Body of pancreas (tissue), 4 donors: ENCODE results near the gene KRTAP19-7.

Experiments used
- POLR2A ChIP-seq, 3 donors: fragments of 450-650 bp; IDR thresholded peaks; one replicate each; pipeline ENCODE4 v1.6.1; 2016; ENCODE audit warnings: antibody characterized with exemption in 3 of 3, mild to moderate bottlenecking in 2 of 3
- TF ChIP-seq, protein P1 (sequence below), 7 experiments: fragments of 450-650 bp in 4 of 7; fragments of 200-600 bp in 3 of 7; sonication (generic) in 3 of 7; IDR thresholded peaks; one replicate each; pipeline ENCODE4 v1.5.1; 2016 to 2019; ENCODE audit warnings: antibody characterized with exemption in 7 of 7

DNA sequence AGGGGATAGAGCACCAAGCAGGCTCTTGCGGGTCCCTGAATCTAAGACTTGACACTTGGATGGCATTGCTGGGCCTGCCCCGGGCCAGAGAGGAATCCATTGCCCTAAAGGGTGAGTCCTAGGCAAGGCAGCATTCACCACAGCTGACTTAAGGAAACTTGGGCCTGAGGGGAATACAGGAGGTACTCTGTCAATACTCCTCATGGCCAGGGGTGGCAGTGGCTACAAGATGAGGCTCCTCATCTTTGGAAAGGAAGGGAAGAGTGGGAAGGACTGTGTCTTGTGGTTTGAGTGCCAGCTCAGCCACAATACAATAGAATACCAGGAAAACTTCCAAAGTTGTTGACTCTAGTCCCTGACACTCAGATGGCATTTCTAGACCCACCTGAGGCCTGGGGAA is 44.9 kb upstream of the KRTAP19-7 start:
- no peak for TF ChIP-seq POLR2A (IDR thresholded peaks at IDR 0.05)
- TF ChIP-seq, protein P1, sequence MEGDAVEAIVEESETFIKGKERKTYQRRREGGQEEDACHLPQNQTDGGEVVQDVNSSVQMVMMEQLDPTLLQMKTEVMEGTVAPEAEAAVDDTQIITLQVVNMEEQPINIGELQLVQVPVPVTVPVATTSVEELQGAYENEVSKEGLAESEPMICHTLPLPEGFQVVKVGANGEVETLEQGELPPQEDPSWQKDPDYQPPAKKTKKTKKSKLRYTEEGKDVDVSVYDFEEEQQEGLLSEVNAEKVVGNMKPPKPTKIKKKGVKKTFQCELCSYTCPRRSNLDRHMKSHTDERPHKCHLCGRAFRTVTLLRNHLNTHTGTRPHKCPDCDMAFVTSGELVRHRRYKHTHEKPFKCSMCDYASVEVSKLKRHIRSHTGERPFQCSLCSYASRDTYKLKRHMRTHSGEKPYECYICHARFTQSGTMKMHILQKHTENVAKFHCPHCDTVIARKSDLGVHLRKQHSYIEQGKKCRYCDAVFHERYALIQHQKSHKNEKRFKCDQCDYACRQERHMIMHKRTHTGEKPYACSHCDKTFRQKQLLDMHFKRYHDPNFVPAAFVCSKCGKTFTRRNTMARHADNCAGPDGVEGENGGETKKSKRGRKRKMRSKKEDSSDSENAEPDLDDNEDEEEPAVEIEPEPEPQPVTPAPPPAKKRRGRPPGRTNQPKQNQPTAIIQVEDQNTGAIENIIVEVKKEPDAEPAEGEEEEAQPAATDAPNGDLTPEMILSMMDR (IDR thresholded peaks at IDR 0.05): no peak
